Prostate gland (tissue), 2 donors: ENCODE results near the gene UBIAD1. TPM values are rescaled to one million over a fixed set of nuclear protein-coding genes. Genes with fewer than 3 reads are reported as not detected.
A peak's percentile ranks its signal among the peaks of the same experiment; 100 is the strongest.

Experiments
- DNase-seq: peaks from one replicate; pipeline ENCODE4 v3.0.0-alpha.2; 2019; ENCODE audit warnings: low spot score
- H3K27ac ChIP-seq, 2 donors: fragments of 200-600 bp; sonication (generic); 2 replicates each; pipeline ENCODE4 v1.5.1; 2017 to 2019
- H3K27me3 ChIP-seq: fragments of 200-600 bp; sonication (generic); replicated peaks from 2 replicates; pipeline ENCODE4 v1.5.1; 2019; ENCODE audit not compliant: insufficient read depth
- H3K36me3 ChIP-seq, 2 donors: fragments of 200-600 bp; sonication (generic); 1 replicate in 1 of 2; 2 replicates in 1 of 2; pipeline versions ENCODE4 v1.5.1 to v1.8.1; 2017 to 2019
- H3K4me1 ChIP-seq: fragments of 200-600 bp; sonication (generic); replicated peaks from 2 replicates; pipeline ENCODE4 v1.5.1; 2019
- H3K4me3 ChIP-seq, 2 donors: fragments of 200-600 bp; sonication (generic); 2 replicates each; pipeline ENCODE4 v1.5.1; 2017 to 2019
- H3K9me3 ChIP-seq: fragments of 200-600 bp; sonication (generic); 2 replicates; pipeline ENCODE4 v1.5.1; 2017
- CTCF ChIP-seq, 4 experiments: fragments of 200-600 bp in 2 of 4; fragments of 450-650 bp in 2 of 4; sonication (generic) in 2 of 4; IDR thresholded peaks; 1 replicate in 3 of 4; 2 replicates in 1 of 4; pipeline ENCODE4 v1.5.1; 2016 to 2019; ENCODE audit warnings: antibody characterized with exemption in 4 of 4, mild to moderate bottlenecking in 2 of 4, moderate library complexity in 2 of 4
- POLR2A ChIP-seq: fragments of 450-650 bp; IDR thresholded peaks from one replicate; pipeline ENCODE4 v1.6.1; 2016; ENCODE audit warnings: antibody characterized with exemption, mild to moderate bottlenecking
- POLR2AphosphoS5 ChIP-seq: sonication (generic); formaldehyde crosslinking; IDR thresholded peaks from one replicate; pipeline ENCODE4 v1.6.1; 2017; ENCODE audit warnings: antibody characterized with exemption
- WGBS: methylation state at CpG from one replicate; pipeline ENCODE4 v1.1.5; 2018; 5-methylcytosine and 5-hydroxymethylcytosine counted together
- intact Hi-C: fragments of 100-400 bp; cut with DNase I; formaldehyde crosslinking; loops from one replicate; pipeline ENCODE4 v1.14.2; 2022
- total RNA-seq, 2 donors: library from RNA; depleted of rRNA; stranded (reverse); fragments of >200 nt; gene quantifications; one replicate each; pipeline ENCODE4 v1.1.0, GENCODE V29; 2016

The UBIAD1 gene
- total RNA-seq, 2 donors from 2014 or later = 22.7 to 23.2 TPM

GRCh38 chr1:11320153-11320936 lies 47.3 kb downstream of the UBIAD1 start:
- Histone ChIP-seq H3K27ac (no peak overlapping the region), H3K4me1 (no peaks in the 10 kb centered on the region), H3K36me3 (no peaks in the 10 kb centered on the region), H3K9me3 (no peaks in the 10 kb centered on the region), H3K27me3 (no peaks in the 10 kb centered on the region), H3K4me3 (no peak overlapping the region)
- 32% methylated on average over 14 of the region's 15 CpGs for WGBS
- intact Hi-C loops = no loop called here
- DNase-seq = no peak
- peak in 3 of 4 experiments; percentile 14 to 37 (median 18) for TF ChIP-seq CTCF (IDR thresholded peaks at IDR 0.05)
- TF ChIP-seq POLR2AphosphoS5 = no peak
- TF ChIP-seq POLR2A = no peak

GRCh38 chr1:11321656-11322491 lies 48.9 kb downstream of the UBIAD1 start:
- 58% methylated on average over 10 of the region's 10 CpGs for WGBS
- H3K4me1 ChIP-seq = no peaks in the 10 kb centered on the region
- intact Hi-C loops = no loop called here
- H3K4me3 ChIP-seq = no peak overlapping the region
- no peak for DNase-seq
- no peak for TF ChIP-seq CTCF (IDR thresholded peaks at IDR 0.05)
- no peak for TF ChIP-seq POLR2A
- no peak for TF ChIP-seq POLR2AphosphoS5
- H3K36me3 ChIP-seq = no peaks in the 10 kb centered on the region
- no peaks in the 10 kb centered on the region for H3K27me3 ChIP-seq
- H3K9me3 ChIP-seq = no peaks in the 10 kb centered on the region
- no peak overlapping the region for H3K27ac ChIP-seq

GRCh38 chr1:11324567-11325165 lies 51.7 kb downstream of the UBIAD1 start:
- Histone ChIP-seq H3K27me3 (no peaks in the 10 kb centered on the region), H3K36me3 (no peaks in the 10 kb centered on the region), H3K27ac (no peak overlapping the region), H3K4me1 (no peaks in the 10 kb centered on the region), H3K9me3 (no peaks in the 10 kb centered on the region), H3K4me3 (no peak overlapping the region)
- no peak for DNase-seq
- intact Hi-C loops = no loop called here
- 58% methylated on average over 17 of the region's 17 CpGs for WGBS
- TF ChIP-seq CTCF (IDR thresholded peaks at IDR 0.05) (no peak), POLR2A (no peak), POLR2AphosphoS5 (no peak)

- TF ChIP-seq POLR2AphosphoS5 (no peak), CTCF (IDR thresholded peaks at IDR 0.05) (no peak), POLR2A (no peak)
- Histone ChIP-seq H3K27me3 (no peaks in the 10 kb centered on the region), H3K4me1 (no peaks in the 10 kb centered on the region), H3K9me3 (no peaks in the 10 kb centered on the region), H3K36me3 (no peaks in the 10 kb centered on the region), H3K27ac (no peak overlapping the region), H3K4me3 (no peak overlapping the region)
- WGBS = 85% methylated on average over 4 of the region's 4 CpGs
- intact Hi-C loops = no loop called here
- no peak for DNase-seq
Observed at GRCh38 chr1:11326070-11326469, 53.1 kb downstream of the UBIAD1 start.
